ENCODE results near the gene MCC.

- TF ChIP-seq CTCF (IDR thresholded peaks at IDR 0.05) = no peak
- TF ChIP-seq EZH2 (IDR thresholded peaks at IDR 0.05) = no peak
- no peak for TF ChIP-seq EZH2phosphoT487 (IDR thresholded peaks at IDR 0.05)
Observed at GRCh38 chr5:113518884-113519283, 30.6 kb upstream of the MCC start.
